HCT116 (cell line): ENCODE data around the gene NIFK. TPM values are rescaled to one million over a fixed set of nuclear protein-coding genes. Genes with fewer than 3 reads are reported as not detected.

Experiments used
- ATAC-seq: fragments of 200-7000 bp; cut with Tn5 transposase; 2 replicates; pipeline ENCODE4 v1.9.1; 2020; ENCODE audit warnings: mild to moderate bottlenecking, moderate library complexity
- BruUV-seq: library from RNA; stranded (reverse); fragments of 400-500 nt; replicated peaks from 2 replicates; lab custom pipeline; 2021; lab: Mats Ljungman, UMichigan
- CTCF ChIA-PET: fragments of 300-600 bp; sonication (Branson Sonifier 250); formaldehyde crosslinking; loops from one replicate; lab custom pipeline; 2021; ENCODE audit warnings: antibody characterized with exemption; lab: Charles Lee
- POLR2A ChIA-PET: fragments of 300-600, 350-600 bp; sonication (Branson Sonifier 250); formaldehyde crosslinking; loops from one replicate; lab custom pipeline; 2021; ENCODE audit warnings: antibody characterized with exemption; lab: Charles Lee
- RAD21 ChIA-PET, 2 experiments: fragments of 300-600 bp; sonication (Branson Sonifier 250); formaldehyde crosslinking; loops; one replicate each; lab custom pipeline; 2023; ENCODE audit warnings: low total read pairs in 2 of 2; ENCODE audit not compliant: uncharacterized antibody in 2 of 2, unreplicated experiment in 2 of 2, low non-redundant PET in 1 of 2; lab: Charles Lee
- DNase-seq: peaks from one replicate; pipeline ENCODE4 v3.0.0-alpha.2; 2010; ENCODE audit warnings: low read depth, low spot score
- H2AFZ ChIP-seq: fragments of 200-600 bp; shearing (Covaris generic), sonication (generic); 2 replicates; pipeline ENCODE4 v1.6.1; 2017; ENCODE audit warnings: low read depth, mixed run types, mixed read lengths, antibody characterized with exemption, low read length; ENCODE audit not compliant: poor library complexity, severe bottlenecking
- H3K27ac ChIP-seq: 2 replicates; pipeline ENCODE4 v1.5.1; 2012; ENCODE audit warnings: low read depth, low read length
- H3K27me3 ChIP-seq: fragments of 200-600 bp; sonication (generic); 2 replicates; pipeline ENCODE4 v1.6.1; 2016; ENCODE audit warnings: mixed run types, low read length, mixed read lengths; ENCODE audit not compliant: insufficient read depth
- H3K36me3 ChIP-seq, 2 experiments: fragments of 200-500 bp in 1 of 2; fragments of 200-600 bp in 1 of 2; sonication (Bioruptor generic) in 1 of 2; sonication (generic) in 1 of 2; 2 replicates each; pipeline versions ENCODE4 v1.5.1 to v1.6.1; 2014 to 2016; ENCODE audit warnings: low read length in 2 of 2, inconsistent platforms in 1 of 2, mixed read lengths in 1 of 2, mixed run types in 1 of 2; ENCODE audit not compliant: insufficient read depth in 2 of 2, control insufficient read depth in 1 of 2
- H3K4me1 ChIP-seq, 2 experiments: fragments of 200-600 bp in 1 of 2; sonication (generic) in 1 of 2; 2 replicates each; pipeline versions ENCODE4 v1.5.1 to v1.6.1; 2012 to 2017; ENCODE audit warnings: low read length in 2 of 2, inconsistent platforms in 1 of 2, mild to moderate bottlenecking in 1 of 2, mixed read lengths in 1 of 2, mixed run types in 1 of 2, moderate library complexity in 1 of 2; ENCODE audit not compliant: insufficient read depth in 2 of 2, control insufficient read depth in 1 of 2
- H3K4me2 ChIP-seq: fragments of 200-600 bp; sonication (generic); 2 replicates; pipeline ENCODE4 v1.6.1; 2017; ENCODE audit warnings: mixed run types, low read length, mixed read lengths
- H3K4me3 ChIP-seq, 2 experiments: fragments of 200-600 bp in 1 of 2; sonication (generic) in 1 of 2; replicated peaks in 1 of 2; 2 replicates each; pipeline ENCODE4 v1.5.1; 2011 to 2016; ENCODE audit warnings: low read length in 2 of 2, control low read depth in 1 of 2, low read depth in 1 of 2, mild to moderate bottlenecking in 1 of 2, mixed read lengths in 1 of 2, mixed run types in 1 of 2
- H3K79me2 ChIP-seq: fragments of 200-600 bp; sonication (generic); 2 replicates; pipeline ENCODE4 v1.6.1; 2017; ENCODE audit warnings: mild to moderate bottlenecking, mixed run types, low read length, moderate library complexity, mixed read lengths; ENCODE audit not compliant: insufficient read depth
- H3K9ac ChIP-seq: fragments of 200-600 bp; sonication (generic); 2 replicates; pipeline ENCODE4 v1.6.1; 2016; ENCODE audit warnings: low read length, mixed read lengths
- H3K9me2 ChIP-seq: fragments of 200-600 bp; sonication (generic), shearing (Covaris generic); 2 replicates; pipeline ENCODE4 v1.6.1; 2017; ENCODE audit warnings: mixed run types, mild to moderate bottlenecking, moderate library complexity; ENCODE audit not compliant: insufficient read depth
- H3K9me3 ChIP-seq, 2 experiments: fragments of 200-500 bp in 1 of 2; fragments of 200-600 bp in 1 of 2; sonication (Bioruptor generic) in 1 of 2; sonication (generic) in 1 of 2; 2 replicates each; pipeline ENCODE4 v1.6.1; 2014 to 2017; ENCODE audit warnings: low read length in 2 of 2, mixed read lengths in 2 of 2, inconsistent platforms in 1 of 2, low read depth in 1 of 2, mild to moderate bottlenecking in 1 of 2, mixed run types in 1 of 2, moderate library complexity in 1 of 2; ENCODE audit not compliant: control insufficient read depth in 1 of 2, insufficient read depth in 1 of 2
- H4K20me1 ChIP-seq: fragments of 200-600 bp; sonication (generic), shearing (Covaris generic); 2 replicates; pipeline ENCODE4 v1.6.1; 2017; ENCODE audit warnings: mixed run types, mild to moderate bottlenecking, moderate library complexity; ENCODE audit not compliant: insufficient read depth
- CBX3 ChIP-seq: IDR thresholded peaks from 2 replicates; pipeline ENCODE4 v1.6.1; 2012; ENCODE audit warnings: low read depth
- EGR1 ChIP-seq: IDR thresholded peaks from 2 replicates; pipeline ENCODE4 v1.6.1; 2012; ENCODE audit warnings: low read depth
- ELF1 ChIP-seq: IDR thresholded peaks from 2 replicates; pipeline ENCODE4 v1.6.1; 2012; ENCODE audit warnings: low read depth, borderline replicate concordance
- EZH2 ChIP-seq: fragments of 200-600 bp; sonication (generic); IDR thresholded peaks from 2 replicates; pipeline ENCODE4 v1.6.1; 2017; ENCODE audit warnings: antibody characterized with exemption, mixed run types
- JUND ChIP-seq: IDR thresholded peaks from 2 replicates; pipeline ENCODE4 v1.6.1; 2012
- POLR2A ChIP-seq: IDR thresholded peaks from 2 replicates; pipeline ENCODE4 v1.7.0; 2011; ENCODE audit warnings: borderline replicate concordance; ENCODE audit not compliant: insufficient read depth, insufficient read length; ENCODE audit errors: extremely low read depth
- SIN3A ChIP-seq: IDR thresholded peaks from 2 replicates; pipeline ENCODE4 v1.6.1; 2012; ENCODE audit warnings: low read depth
- TCF7L2 ChIP-seq: IDR thresholded peaks from 2 replicates; pipeline ENCODE4 v1.7.0; 2011; ENCODE audit warnings: borderline replicate concordance, inconsistent platforms; ENCODE audit not compliant: insufficient read depth, insufficient read length; ENCODE audit errors: extremely low read depth
- ZFX ChIP-seq: fragments of 450-650 bp; IDR thresholded peaks from 2 replicates; pipeline ENCODE4 v1.6.1; 2017
- intact Hi-C: fragments of 100-400 bp; cut with micrococcal nuclease; formaldehyde crosslinking; loops from 2 replicates; pipeline ENCODE4 v1.10.0; 2022
- total RNA-seq: library from RNA; stranded (reverse); gene quantifications from one replicate; pipeline ENCODE4 v1.2.1, GENCODE V29; 2021; ENCODE audit not compliant: unreplicated experiment
- TF ChIP-seq, protein P1 (sequence below), 3 experiments: fragments of 200-600 bp in 1 of 3; sonication (generic) in 1 of 3; IDR thresholded peaks in 2 of 3; conservative IDR thresholded peaks in 1 of 3; 2 replicates each; pipeline ENCODE4 v1.5.1; 2012 to 2017; ENCODE audit warnings: low read depth in 2 of 3, low read length in 2 of 3, antibody characterized with exemption in 1 of 3, borderline replicate concordance in 1 of 3, control low read depth in 1 of 3, mild to moderate bottlenecking in 1 of 3, mixed read lengths in 1 of 3, mixed run types in 1 of 3, moderate library complexity in 1 of 3; ENCODE audit not compliant: insufficient read depth in 1 of 3
- TF ChIP-seq, protein P2 (sequence below): IDR thresholded peaks from 2 replicates; pipeline ENCODE4 v1.6.1; 2011; ENCODE audit warnings: mild to moderate bottlenecking, low read length, moderate library complexity; ENCODE audit not compliant: insufficient replicate concordance; ENCODE audit errors: extremely low read depth

The NIFK gene
- total RNA-seq, 1 experiment from 2014 or later: 93.2 TPM

DNA sequence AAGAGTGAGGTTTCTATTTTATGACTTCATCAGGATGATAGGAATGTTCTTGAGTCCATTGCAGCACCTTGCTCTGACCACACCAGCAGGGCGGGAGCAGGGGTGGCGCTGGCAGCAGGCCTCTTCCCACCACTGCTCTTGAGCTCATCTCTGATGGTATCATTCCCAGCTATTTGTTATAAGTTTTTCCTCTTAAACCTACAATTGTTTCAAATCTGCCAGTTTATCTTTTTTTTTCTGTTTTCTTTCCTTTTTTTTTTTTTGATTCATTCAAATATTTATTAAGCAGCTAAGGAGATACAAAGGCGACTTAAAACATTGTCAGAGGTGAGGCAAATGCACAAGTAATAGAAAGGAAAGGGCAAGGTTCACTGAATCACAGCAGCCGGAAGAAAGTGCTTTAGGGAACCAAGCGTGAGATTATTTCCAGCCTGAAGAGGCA is 28.7 kb downstream of the NIFK start:
- Histone ChIP-seq H3K4me2 (no peak overlapping the region), H3K9me3 (no peaks in the 10 kb centered on the region)
- TF ChIP-seq, protein P1, sequence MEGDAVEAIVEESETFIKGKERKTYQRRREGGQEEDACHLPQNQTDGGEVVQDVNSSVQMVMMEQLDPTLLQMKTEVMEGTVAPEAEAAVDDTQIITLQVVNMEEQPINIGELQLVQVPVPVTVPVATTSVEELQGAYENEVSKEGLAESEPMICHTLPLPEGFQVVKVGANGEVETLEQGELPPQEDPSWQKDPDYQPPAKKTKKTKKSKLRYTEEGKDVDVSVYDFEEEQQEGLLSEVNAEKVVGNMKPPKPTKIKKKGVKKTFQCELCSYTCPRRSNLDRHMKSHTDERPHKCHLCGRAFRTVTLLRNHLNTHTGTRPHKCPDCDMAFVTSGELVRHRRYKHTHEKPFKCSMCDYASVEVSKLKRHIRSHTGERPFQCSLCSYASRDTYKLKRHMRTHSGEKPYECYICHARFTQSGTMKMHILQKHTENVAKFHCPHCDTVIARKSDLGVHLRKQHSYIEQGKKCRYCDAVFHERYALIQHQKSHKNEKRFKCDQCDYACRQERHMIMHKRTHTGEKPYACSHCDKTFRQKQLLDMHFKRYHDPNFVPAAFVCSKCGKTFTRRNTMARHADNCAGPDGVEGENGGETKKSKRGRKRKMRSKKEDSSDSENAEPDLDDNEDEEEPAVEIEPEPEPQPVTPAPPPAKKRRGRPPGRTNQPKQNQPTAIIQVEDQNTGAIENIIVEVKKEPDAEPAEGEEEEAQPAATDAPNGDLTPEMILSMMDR (IDR thresholded peaks at IDR 0.05 in 2 of 3, conservative IDR thresholded peaks at IDR 0.05 in 1 of 3; ENCODE audit: borderline replicate concordance in 1 of 3, insufficient read depth in 1 of 3, low read depth in 2 of 3, low read length in 2 of 3): no peak
- TF ChIP-seq ZFX: no peak
- no peak for TF ChIP-seq TCF7L2
- no peak for TF ChIP-seq CBX3
- no peak for TF ChIP-seq EZH2
- TF ChIP-seq, all 23 proteins: peak for 0
- ChIA-PET CTCF (no interaction called here), RAD21 (interaction anchor here in 1 of 2 experiments (0.7 kb wide), 1 partner anchor 18 kb away, joined by 5 read pairs; no protein-coding TSS in a partner anchor), POLR2A (interaction anchor here (1.1 kb wide), 1 partner anchor 9 kb away, joined by 3 read pairs; no protein-coding TSS in a partner anchor)
- no peak for DNase-seq
- intact Hi-C loops: no loop called here
- no peaks in the 10 kb centered on the region for H3K27me3 ChIP-seq
- no peaks in the 10 kb centered on the region for H3K36me3 ChIP-seq
- H3K9me2 ChIP-seq: no peaks in the 10 kb centered on the region
- no peak overlapping the region for H3K4me3 ChIP-seq
- H2AFZ ChIP-seq: no peak overlapping the region
- H4K20me1 ChIP-seq: no peaks in the 10 kb centered on the region
- no peak overlapping the region for H3K27ac ChIP-seq
- no peaks in the 10 kb centered on the region for H3K79me2 ChIP-seq
- no peak overlapping the region for H3K9ac ChIP-seq
- ATAC-seq: no peak; the same call in 1 of the 2 replicates
- no TSS peak for BruUV-seq
- peaks cover 3 to 14% of the 10 kb centered on the region in 2 experiments; a peak in 2 of 4 replicates for H3K4me1 ChIP-seq

DNA sequence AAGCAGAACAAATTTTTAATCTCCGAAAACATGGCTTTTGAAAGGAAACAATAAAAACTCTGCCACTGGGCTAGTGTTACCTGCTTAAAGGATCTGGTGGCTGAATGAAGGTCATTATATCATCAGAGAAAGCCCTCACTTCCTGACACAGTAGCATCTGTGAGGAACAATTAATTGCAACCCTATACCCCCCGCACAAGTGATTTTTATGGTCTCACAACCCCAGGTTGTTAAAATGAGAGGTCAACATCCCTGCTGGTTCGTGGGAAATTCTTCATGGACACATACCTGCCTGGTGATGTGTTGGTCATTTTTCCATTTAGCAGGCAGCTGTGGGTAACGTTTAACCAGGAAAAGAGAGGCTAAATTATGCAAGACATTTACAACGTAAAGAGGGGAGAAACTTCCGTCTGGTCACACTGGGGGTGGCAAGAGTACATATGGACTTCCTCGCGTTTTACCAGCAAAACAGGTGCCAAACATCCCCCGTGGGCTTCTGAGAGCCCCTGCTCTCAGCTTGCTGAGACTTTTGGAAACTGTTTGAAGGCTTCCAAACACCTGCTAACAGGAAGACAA is 29.2 kb downstream of the NIFK start:
- Histone ChIP-seq H3K27ac (no peak overlapping the region), H4K20me1 (no peaks in the 10 kb centered on the region), H3K4me3 (no peak overlapping the region), H3K9me2 (no peaks in the 10 kb centered on the region), H2AFZ (no peak overlapping the region), H3K36me3 (no peaks in the 10 kb centered on the region), H3K27me3 (no peaks in the 10 kb centered on the region), H3K4me1 (peaks cover 5 to 18% of the 10 kb centered on the region in 2 experiments; a peak in 2 of 4 replicates), H3K79me2 (no peaks in the 10 kb centered on the region), H3K9ac (no peak overlapping the region), H3K9me3 (no peaks in the 10 kb centered on the region), H3K4me2 (no peak overlapping the region)
- DNase-seq (no peak), ATAC-seq (no peak)
- no TSS peak for BruUV-seq
- POLR2A ChIA-PET: interaction anchor here (1.1 kb wide), 1 partner anchor 9 kb away, joined by 3 read pairs; no protein-coding TSS in a partner anchor
- CTCF ChIA-PET: no interaction called here
- RAD21 ChIA-PET: interaction anchor here in 1 of 2 experiments (0.7 kb wide), 1 partner anchor 18 kb away, joined by 5 read pairs; no protein-coding TSS in a partner anchor
- intact Hi-C loops: no loop called here
- TF ChIP-seq, protein P2, sequence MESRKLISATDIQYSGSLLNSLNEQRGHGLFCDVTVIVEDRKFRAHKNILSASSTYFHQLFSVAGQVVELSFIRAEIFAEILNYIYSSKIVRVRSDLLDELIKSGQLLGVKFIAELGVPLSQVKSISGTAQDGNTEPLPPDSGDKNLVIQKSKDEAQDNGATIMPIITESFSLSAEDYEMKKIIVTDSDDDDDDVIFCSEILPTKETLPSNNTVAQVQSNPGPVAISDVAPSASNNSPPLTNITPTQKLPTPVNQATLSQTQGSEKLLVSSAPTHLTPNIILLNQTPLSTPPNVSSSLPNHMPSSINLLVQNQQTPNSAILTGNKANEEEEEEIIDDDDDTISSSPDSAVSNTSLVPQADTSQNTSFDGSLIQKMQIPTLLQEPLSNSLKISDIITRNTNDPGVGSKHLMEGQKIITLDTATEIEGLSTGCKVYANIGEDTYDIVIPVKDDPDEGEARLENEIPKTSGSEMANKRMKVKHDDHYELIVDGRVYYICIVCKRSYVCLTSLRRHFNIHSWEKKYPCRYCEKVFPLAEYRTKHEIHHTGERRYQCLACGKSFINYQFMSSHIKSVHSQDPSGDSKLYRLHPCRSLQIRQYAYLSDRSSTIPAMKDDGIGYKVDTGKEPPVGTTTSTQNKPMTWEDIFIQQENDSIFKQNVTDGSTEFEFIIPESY: no peak
- TF ChIP-seq SIN3A: no peak
- no peak for TF ChIP-seq ELF1
- no peak for TF ChIP-seq EGR1
- TF ChIP-seq JUND: no peak
- no peak for TF ChIP-seq POLR2A
- no peak for TF ChIP-seq TCF7L2
